Subcutaneous adipose tissue (tissue), 4 donors: Measurements from ENCODE around the gene REX1BD. TPM values are rescaled to one million over a fixed set of nuclear protein-coding genes. Genes with fewer than 3 reads are reported as not detected.

ENCODE experiments used
- total RNA-seq, 4 donors: library from RNA; depleted of rRNA; stranded (reverse); fragments of >200 nt; gene quantifications; one replicate each; pipeline ENCODE4 v1.1.0, GENCODE V29; 2016
- TF ChIP-seq, protein P1 (sequence below): fragments of 450-650 bp; IDR thresholded peaks from one replicate; pipeline ENCODE4 v1.5.1; 2016; ENCODE audit warnings: low read depth, mild to moderate bottlenecking, control low read depth, antibody characterized with exemption, moderate library complexity

Gene REX1BD
- total RNA-seq, 4 donors from 2014 or later = 49.1 to 128 (median 99.7) TPM

DNA sequence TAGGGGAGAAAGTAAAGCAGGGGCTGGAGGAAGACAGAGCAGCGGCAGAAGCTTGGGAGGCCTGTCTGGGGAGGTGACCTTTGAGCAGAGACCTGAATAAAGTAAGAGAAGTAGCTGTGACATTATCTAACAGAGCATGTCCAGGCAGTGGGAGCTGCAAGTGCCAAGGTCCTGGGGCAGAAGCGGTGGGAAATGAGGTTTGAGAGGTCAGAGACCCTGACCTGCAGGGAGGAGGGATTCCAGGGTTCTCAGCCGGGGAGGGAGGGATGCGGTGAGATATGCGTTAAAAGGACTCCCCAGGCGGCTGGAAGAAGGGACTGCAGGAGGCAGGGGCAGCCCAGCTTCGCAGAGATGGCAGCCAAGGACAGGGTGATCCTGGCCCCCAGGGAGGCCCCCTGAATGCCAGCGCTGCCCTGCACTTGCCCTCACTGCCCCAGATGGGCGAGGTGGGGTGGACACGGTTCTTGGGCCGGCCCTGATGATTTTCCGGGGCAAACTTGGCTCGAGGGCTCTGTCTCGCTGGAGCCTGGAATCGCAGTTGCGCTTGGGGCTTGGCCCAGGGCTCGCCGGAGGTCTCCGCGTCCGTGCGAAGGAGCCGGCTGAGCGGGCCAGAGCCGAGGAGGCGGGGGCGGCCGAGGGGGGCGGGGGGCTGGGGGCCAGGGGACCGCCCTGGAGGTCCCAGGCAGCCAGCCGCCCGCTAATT is 14.8 kb downstream of the REX1BD start:
- TF ChIP-seq, protein P1, sequence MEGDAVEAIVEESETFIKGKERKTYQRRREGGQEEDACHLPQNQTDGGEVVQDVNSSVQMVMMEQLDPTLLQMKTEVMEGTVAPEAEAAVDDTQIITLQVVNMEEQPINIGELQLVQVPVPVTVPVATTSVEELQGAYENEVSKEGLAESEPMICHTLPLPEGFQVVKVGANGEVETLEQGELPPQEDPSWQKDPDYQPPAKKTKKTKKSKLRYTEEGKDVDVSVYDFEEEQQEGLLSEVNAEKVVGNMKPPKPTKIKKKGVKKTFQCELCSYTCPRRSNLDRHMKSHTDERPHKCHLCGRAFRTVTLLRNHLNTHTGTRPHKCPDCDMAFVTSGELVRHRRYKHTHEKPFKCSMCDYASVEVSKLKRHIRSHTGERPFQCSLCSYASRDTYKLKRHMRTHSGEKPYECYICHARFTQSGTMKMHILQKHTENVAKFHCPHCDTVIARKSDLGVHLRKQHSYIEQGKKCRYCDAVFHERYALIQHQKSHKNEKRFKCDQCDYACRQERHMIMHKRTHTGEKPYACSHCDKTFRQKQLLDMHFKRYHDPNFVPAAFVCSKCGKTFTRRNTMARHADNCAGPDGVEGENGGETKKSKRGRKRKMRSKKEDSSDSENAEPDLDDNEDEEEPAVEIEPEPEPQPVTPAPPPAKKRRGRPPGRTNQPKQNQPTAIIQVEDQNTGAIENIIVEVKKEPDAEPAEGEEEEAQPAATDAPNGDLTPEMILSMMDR = no peak

DNA sequence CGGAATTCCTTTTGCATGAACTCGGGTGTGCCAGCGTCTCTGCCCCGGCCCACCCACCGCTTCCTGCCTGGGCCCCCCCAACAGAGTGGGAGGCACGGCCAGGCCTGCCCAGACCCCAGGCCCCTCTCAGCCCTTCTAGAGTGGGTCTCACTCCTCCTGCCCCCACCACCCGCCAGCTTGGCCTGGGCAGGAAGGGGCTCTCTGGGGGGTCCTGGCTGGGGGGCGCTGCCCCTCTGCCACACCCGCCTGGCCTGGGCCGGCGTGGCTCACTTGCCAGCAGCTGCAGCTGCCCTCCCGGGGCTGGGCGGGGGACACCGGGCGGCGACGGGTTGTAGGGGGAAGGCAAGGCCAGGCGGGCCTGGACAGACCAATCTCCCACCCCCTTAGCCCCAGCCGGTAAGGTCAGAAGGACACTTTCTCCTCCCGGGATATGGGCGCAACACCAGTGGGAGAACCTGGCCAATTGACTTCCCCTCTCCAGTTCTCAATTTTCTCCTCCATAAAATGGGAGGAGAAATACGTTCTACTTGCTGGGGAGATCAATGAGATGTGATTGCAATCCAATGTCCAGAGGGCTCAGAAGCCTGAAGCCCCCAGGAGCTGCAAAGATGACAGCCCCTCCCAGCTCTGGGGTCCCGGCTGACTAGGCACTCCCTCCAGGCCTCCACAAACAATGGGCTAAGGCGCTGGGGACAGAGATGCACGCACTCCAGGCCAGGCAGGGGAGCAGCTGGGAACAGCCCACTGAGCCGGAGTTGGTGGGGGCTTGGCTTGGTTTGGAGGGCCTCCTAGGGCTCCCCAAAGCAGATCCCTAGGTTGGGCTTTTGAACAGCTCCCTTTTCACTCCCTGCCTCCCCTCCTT is 15.6 kb downstream of the REX1BD start:
- TF ChIP-seq, protein P1 = no peak

DNA sequence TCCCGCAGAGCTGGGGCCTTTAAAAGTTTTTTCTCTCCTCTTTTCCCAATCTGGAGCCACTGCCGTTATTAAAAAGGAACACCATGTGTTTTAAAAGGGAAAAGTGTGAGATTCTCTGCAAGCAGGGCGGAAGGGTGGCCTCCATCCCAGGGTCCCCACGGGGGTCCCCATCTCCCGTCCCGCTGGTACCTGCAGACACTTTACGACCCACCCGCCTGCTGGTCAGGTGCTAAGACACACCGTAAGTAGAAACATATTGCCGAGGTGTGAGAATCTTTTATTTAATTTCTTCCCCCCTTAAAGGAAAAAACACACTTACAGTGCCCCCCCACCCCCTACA is 16.2 kb downstream of the REX1BD start:
- TF ChIP-seq, protein P1 = no peak

DNA sequence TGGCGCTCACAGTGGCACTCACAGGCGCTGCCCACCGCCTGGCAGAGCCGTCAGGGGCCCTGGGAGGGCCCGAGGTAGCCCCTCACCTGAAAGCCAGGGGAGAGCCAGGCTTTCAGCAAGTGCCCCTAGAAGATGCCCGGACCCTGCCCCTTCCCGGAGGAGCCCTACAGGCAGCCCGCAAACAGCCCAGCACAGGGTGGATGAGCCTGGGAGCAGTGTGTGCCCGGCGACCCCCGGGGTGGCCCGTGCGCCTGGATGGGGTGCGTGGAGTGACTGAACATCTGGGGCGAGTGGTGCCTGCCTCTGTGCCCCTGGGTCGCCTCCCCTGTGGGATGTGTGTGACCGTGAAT is 16.6 kb downstream of the REX1BD start:
- TF ChIP-seq, protein P1 = no peak

GRCh38 chr19:18605546-18606280 is 17.1 kb downstream of the REX1BD start:
- TF ChIP-seq, protein P1 = no peak

DNA sequence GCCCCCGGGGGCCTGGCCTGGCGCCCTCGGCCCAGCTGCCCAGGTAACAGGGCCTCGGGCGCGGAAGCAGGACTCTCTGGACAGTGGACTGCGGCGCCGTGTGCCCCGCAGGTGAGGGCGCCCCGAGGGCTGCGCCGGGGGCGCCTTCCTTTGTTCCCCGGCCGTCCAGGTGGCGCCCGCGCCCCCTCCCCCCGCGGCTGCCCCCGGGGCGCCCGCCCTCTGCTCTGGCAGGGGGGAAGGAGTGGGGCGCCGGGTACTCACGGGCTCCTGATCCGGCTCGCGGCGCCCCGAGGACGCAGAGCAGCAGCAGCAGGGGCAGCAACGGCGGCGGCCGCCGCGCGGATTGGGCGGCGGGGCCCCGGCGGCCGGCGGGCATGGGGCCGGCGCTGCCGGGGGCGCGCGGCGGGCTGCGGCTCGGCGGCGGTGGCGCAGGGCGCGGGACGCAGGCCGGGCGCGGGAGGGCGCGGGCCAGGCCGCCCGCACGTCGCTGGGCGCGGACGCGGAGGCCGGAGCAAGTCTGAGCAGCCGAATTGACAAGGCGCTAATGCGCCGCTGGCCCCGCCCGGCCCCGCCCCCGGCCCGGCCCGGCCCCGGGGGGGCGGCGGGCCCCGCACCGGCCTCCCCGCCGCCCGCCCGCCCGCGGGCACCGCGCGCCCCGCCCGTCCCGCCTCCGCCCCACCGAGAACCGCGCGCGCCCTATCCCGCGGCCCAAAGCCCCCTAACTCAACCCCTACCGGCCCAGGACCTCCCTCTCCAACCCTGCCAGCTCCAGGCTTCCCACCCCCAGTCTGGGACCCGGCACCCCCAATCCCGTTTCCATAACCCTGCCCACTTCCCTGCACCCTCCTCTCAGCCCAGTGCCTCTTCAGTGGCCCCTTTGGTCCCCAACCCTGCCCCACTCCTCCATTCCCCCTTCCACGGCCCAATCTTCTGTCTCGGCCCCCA is 18.0 kb downstream of the REX1BD start, which contains the start of gene CRLF1:
TSS of gene CRLF1 (minus strand) at position 519 of the 945 bp plus-strand sequence. CDS start at position 376, 143 bp downstream.
- TF ChIP-seq, protein P1 = no peak
